Activated naive CD8-positive, alpha-beta T cell treated with anti-CD3 and anti-CD28 coated beads, Interleukin-2, amount 10 ng/mL, durations not matched to agents 7 days and 5 days (primary cell): ENCODE data around the gene CNST. TPM values are rescaled to one million over a fixed set of nuclear protein-coding genes. Genes with fewer than 3 reads are reported as not detected.

ENCODE experiments used
- ATAC-seq: fragments of 150-1000 bp; cut with Tn5 transposase; one replicate; pipeline ENCODE4 v1.10.0; 2021; ENCODE audit warnings: low read depth, moderate library complexity
- POLR2A ChIA-PET: fragments of 350-600 bp; sonication (Branson Sonifier 250); formaldehyde crosslinking; loops from one replicate; lab custom pipeline; 2021; ENCODE audit warnings: antibody characterized with exemption; lab: Charles Lee
- DNase-seq: peaks from one replicate; pipeline ENCODE4 v3.0.0; 2021
- H3K27ac Mint-ChIP-seq: one replicate; pipeline ENCODE4 v1.8.0; 2022; ENCODE audit warnings: mild to moderate bottlenecking, mixed read lengths
- H3K27me3 Mint-ChIP-seq: one replicate; pipeline ENCODE4 v1.8.0; 2022; ENCODE audit warnings: mild to moderate bottlenecking, moderate library complexity, mixed read lengths
- H3K36me3 Mint-ChIP-seq: one replicate; pipeline ENCODE4 v1.8.0; 2021; ENCODE audit warnings: mild to moderate bottlenecking, mixed read lengths
- H3K4me1 Mint-ChIP-seq: one replicate; pipeline ENCODE4 v1.8.0; 2021; ENCODE audit warnings: mixed read lengths
- H3K4me3 Mint-ChIP-seq: one replicate; pipeline ENCODE4 v1.8.0; 2022; ENCODE audit warnings: mild to moderate bottlenecking, moderate library complexity, mixed read lengths
- H3K9me3 Mint-ChIP-seq: one replicate; pipeline ENCODE4 v1.8.0; 2021; ENCODE audit warnings: mixed read lengths
- total RNA-seq, 2 experiments: library from RNA; stranded (reverse); gene quantifications; one replicate each; pipeline ENCODE4 v1.2.3, GENCODE V29; 2021

Gene CNST
- total RNA-seq, 2 experiments from 2014 or later: 36.1 to 36.5 TPM

GRCh38 chr1:246658567-246658966 is 92.3 kb downstream of the CNST start:
- peaks cover 14% of the 10 kb centered on the region for H3K36me3 Mint-ChIP-seq
- ATAC-seq: no peak
- DNase-seq: no peak
- H3K27ac Mint-ChIP-seq: no peak overlapping the region
- H3K4me3 Mint-ChIP-seq: no peak overlapping the region
- POLR2A ChIA-PET: interaction anchor here (0.6 kb wide), 1 partner anchor 180 kb away, joined by 3 read pairs; no protein-coding TSS in a partner anchor
- no peaks in the 10 kb centered on the region for H3K9me3 Mint-ChIP-seq
- no peaks in the 10 kb centered on the region for H3K4me1 Mint-ChIP-seq
- H3K27me3 Mint-ChIP-seq: no peaks in the 10 kb centered on the region

DNA sequence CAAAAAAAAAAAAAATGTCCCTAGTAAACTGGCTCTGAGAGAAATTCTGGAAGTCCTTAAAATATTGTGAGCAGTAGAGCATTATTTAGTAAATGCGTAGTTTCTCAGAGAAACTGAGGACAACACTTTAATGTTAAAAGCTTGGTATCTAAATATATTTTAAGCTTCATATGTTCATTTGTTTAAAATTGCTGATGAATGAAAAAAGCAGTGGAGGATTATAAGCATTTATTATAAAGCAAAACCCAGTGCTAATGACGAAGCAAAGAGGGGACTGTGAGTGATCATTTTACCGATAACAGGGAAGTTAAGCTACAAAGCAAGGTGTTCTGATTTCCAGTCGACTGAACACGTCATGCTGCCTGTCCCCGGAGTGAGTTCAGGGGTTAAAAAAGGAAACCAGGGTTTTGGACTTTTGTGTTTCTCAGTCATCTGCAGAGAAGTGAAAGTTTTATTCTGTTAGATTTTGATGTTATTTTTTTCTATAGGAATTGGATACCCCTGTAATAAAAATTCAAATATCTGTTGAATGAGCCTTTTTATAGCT is 93.4 kb downstream of the CNST start:
- H3K36me3 Mint-ChIP-seq: peaks cover 9% of the 10 kb centered on the region
- no peak overlapping the region for H3K27ac Mint-ChIP-seq
- POLR2A ChIA-PET: no interaction called here
- H3K27me3 Mint-ChIP-seq: no peaks in the 10 kb centered on the region
- no peaks in the 10 kb centered on the region for H3K4me1 Mint-ChIP-seq
- H3K4me3 Mint-ChIP-seq: no peak overlapping the region
- no peaks in the 10 kb centered on the region for H3K9me3 Mint-ChIP-seq
- no peak for ATAC-seq
- no peak for DNase-seq

DNA sequence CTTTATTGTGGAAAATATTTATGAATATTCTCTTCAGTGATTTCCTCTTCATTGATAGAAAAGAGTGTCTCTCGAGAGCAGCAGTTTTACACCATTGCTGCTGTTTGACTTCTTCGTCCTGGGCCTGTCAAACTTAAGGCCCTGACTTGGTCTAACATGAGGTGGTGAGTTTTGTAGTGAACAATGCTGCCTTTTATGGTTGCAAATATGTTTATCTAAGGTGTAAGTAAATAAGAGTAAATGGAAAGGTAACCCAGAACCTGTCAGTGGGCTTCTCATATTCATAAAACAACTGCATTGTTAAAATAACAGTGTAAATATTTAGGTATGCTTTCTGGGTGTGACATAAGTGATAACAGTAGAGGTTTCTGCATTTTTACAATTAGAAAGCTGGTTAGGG is 95.2 kb downstream of the CNST start:
- Mint-ChIP-seq H3K4me3 (no peak overlapping the region), H3K27me3 (no peaks in the 10 kb centered on the region), H3K36me3 (peaks cover 9% of the 10 kb centered on the region), H3K4me1 (no peaks in the 10 kb centered on the region), H3K27ac (no peak overlapping the region), H3K9me3 (no peaks in the 10 kb centered on the region)
- no peak for DNase-seq
- ATAC-seq: no peak
- POLR2A ChIA-PET: no interaction called here

DNA sequence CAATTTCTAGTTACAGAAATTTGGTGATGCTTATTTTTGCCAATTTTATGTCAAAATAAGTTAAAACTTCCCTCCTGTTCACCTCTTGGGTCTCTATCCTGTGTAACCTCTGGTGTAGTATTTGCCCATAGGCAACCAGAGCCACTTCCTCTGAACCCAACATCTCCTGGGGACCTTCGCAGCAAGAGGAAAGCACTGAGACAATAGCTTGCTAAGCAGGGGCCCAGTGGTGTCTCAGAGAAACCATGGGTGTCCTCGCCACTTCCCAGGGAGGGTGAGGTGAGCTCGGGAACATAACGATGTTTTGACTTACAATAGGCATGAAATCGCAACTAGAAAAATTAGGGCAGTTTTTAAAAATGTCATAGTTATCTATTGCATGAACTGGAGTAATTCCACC is 101.5 kb downstream of the CNST start:
- DNase-seq (no peak), ATAC-seq (no peak)
- Mint-ChIP-seq H3K4me1 (peaks cover 4% of the 10 kb centered on the region), H3K4me3 (no peak overlapping the region), H3K27me3 (no peaks in the 10 kb centered on the region), H3K27ac (no peak overlapping the region), H3K9me3 (no peaks in the 10 kb centered on the region), H3K36me3 (peaks cover 17% of the 10 kb centered on the region)
- POLR2A ChIA-PET: no interaction called here

GRCh38 chr1:246669659-246670058 is 103.4 kb downstream of the CNST start:
- H3K27ac Mint-ChIP-seq: no peak overlapping the region
- peaks cover 21% of the 10 kb centered on the region for H3K36me3 Mint-ChIP-seq

DNA sequence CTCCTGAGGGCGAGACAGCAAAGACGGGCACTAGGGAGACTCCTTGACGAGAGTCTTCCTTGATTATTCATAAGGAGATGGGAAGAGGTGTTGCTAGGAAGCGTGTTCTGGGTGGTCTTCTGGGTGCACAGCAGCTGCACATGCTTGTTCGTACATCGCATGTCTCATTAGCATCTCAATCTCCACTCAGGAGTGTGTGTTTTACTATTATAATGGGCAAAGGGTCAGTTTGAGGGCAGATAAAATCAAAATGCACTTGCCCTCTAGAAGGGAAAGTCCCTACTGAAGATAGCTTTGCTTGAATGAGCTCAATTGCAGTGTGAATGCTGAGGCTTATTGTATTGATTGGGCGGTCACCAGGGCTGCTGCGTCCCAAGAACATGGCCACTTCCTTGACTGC is 107.8 kb downstream of the CNST start:
- no peak for ATAC-seq
- Mint-ChIP-seq H3K27ac (no peak overlapping the region), H3K4me3 (no peak overlapping the region), H3K36me3 (peaks cover 16% of the 10 kb centered on the region), H3K4me1 (no peaks in the 10 kb centered on the region), H3K9me3 (no peaks in the 10 kb centered on the region), H3K27me3 (no peaks in the 10 kb centered on the region)
- no peak for DNase-seq
- POLR2A ChIA-PET: no interaction called here

More at GRCh38 chr1:246669659-246670058, 103.4 kb downstream of the CNST start:
- ATAC-seq (no peak), DNase-seq (no peak)
- POLR2A ChIA-PET: no interaction called here
- Mint-ChIP-seq H3K27me3 (no peaks in the 10 kb centered on the region), H3K4me3 (no peak overlapping the region), H3K4me1 (peaks cover 4% of the 10 kb centered on the region), H3K9me3 (no peaks in the 10 kb centered on the region)

- H3K36me3 Mint-ChIP-seq: peaks cover 4% of the 10 kb centered on the region
- POLR2A ChIA-PET: no interaction called here
- no peaks in the 10 kb centered on the region for H3K27me3 Mint-ChIP-seq
- no peak overlapping the region for H3K27ac Mint-ChIP-seq
- H3K4me1 Mint-ChIP-seq: no peaks in the 10 kb centered on the region
- no peaks in the 10 kb centered on the region for H3K9me3 Mint-ChIP-seq
- no peak overlapping the region for H3K4me3 Mint-ChIP-seq
- DNase-seq (no peak), ATAC-seq (no peak)
These were observed 111.6 kb downstream of the CNST start for GRCh38 chr1:246677842-246678241.

- DNase-seq: no peak
- H3K27me3 Mint-ChIP-seq: no peaks in the 10 kb centered on the region
- H3K9me3 Mint-ChIP-seq: no peaks in the 10 kb centered on the region
- POLR2A ChIA-PET: no interaction called here
- no peaks in the 10 kb centered on the region for H3K4me1 Mint-ChIP-seq
- H3K4me3 Mint-ChIP-seq: no peak overlapping the region
- H3K27ac Mint-ChIP-seq: no peak overlapping the region
- H3K36me3 Mint-ChIP-seq: no peaks in the 10 kb centered on the region
- ATAC-seq: no peak
These were observed 112.8 kb downstream of the CNST start for GRCh38 chr1:246678816-246679793.

GRCh38 chr1:246679794-246680177 is 113.5 kb downstream of the CNST start:
- ATAC-seq (no peak), DNase-seq (no peak)
- no peaks in the 10 kb centered on the region for H3K4me1 Mint-ChIP-seq
- no peak overlapping the region for H3K27ac Mint-ChIP-seq
- POLR2A ChIA-PET: no interaction called here
- H3K4me3 Mint-ChIP-seq: no peak overlapping the region
- H3K36me3 Mint-ChIP-seq: no peaks in the 10 kb centered on the region
- H3K27me3 Mint-ChIP-seq: no peaks in the 10 kb centered on the region
- no peaks in the 10 kb centered on the region for H3K9me3 Mint-ChIP-seq

DNA sequence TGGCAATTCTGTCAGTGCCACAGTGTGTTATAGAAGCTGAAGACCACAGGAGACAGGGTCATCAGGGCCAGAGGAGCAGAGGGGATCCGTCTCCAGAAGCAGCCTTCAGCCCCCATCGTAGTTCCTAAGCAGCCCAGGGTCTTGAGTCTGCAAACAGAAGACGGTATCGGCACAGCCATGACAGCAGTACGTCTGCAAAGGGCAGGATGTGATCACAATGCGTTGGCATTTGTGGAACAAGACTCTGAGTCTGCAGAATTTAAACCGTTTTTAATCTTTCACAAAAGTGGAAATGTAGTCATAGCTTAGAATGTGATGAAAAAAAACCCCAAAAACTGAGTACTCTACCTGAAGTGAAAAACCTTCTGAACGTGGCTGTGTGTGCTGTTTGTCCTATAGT is 113.9 kb downstream of the CNST start:
- ATAC-seq (no peak), DNase-seq (no peak)
- H3K4me3 Mint-ChIP-seq: no peak overlapping the region
- H3K4me1 Mint-ChIP-seq: no peaks in the 10 kb centered on the region
- H3K9me3 Mint-ChIP-seq: no peaks in the 10 kb centered on the region
- H3K36me3 Mint-ChIP-seq: no peaks in the 10 kb centered on the region
- H3K27ac Mint-ChIP-seq: no peak overlapping the region
- POLR2A ChIA-PET: no interaction called here
- H3K27me3 Mint-ChIP-seq: no peaks in the 10 kb centered on the region

DNA sequence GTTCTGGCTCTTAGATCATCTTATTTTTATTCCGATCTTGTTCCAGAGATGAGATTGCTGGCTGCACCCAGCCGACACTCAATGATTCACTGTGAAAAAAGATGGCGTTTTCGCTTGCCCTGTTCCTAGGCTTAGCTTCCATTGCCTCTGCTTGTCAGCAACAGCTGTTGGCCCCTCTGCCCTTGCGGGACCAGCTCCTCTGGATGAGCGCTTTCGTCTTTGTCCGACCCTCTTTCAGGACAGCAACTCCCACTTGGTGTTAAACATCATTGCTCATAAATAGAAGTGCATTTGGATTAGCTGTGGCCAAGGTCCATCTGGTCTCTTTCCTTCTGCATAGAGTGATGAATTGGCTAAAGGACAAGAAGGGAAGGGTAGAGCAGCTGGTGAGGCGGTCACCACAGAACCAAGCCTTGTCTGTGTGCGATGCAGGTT is 114.5 kb downstream of the CNST start:
- Mint-ChIP-seq H3K36me3 (no peaks in the 10 kb centered on the region), H3K9me3 (no peaks in the 10 kb centered on the region), H3K27ac (no peak overlapping the region), H3K4me3 (no peak overlapping the region), H3K4me1 (no peaks in the 10 kb centered on the region), H3K27me3 (no peaks in the 10 kb centered on the region)
- ATAC-seq: no peak
- POLR2A ChIA-PET: no interaction called here
- no peak for DNase-seq

DNA sequence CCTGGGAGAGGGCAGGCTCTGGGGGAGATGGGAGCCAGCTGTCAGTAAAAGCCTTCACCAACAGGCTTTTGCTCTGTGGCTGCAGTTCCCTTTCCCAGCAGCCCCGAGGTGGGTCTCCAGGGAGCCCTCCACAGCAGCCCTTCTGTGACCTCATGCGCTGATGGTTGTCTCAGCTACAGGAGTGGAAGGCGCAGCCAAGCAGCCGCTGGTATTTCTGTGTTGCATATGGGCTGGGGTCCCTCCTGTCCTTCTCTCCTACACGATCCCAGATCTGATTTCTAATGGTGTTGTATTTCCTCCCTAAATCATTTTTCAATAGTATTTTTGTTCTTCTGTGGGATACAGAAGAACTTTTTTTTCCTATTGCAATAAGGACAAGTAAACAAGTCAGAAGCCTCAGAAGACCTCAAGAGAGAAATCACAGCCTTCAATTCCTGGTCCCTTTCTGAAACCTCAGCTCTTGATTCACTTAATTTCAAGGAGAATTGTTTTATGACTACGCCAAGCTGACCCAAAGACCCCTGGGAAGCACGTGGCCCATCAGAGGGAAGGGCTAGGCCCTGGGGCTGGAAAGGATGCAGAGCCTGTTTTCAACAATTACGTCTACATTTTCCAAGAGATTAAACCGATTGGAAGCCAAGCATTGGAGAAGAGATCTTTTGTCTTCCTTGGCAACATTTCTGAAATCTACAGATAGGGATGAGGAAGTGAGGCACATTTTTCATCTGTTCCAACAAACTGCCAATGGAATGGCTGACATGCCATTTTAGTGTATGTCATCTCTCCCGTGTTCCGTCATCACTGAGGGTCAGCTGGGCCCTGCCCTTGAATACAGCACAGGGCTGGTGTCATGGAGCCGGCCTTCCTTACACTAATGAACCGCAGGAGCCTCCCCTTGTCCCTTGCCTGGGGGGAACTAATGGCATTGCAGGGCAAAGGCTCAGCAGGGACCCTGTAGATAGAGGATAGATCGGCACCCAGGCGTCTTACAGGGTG is 115.9 kb downstream of the CNST start:
- H3K4me1 Mint-ChIP-seq: no peaks in the 10 kb centered on the region
- ATAC-seq: no peak
- no peak overlapping the region for H3K4me3 Mint-ChIP-seq
- POLR2A ChIA-PET: no interaction called here
- no peaks in the 10 kb centered on the region for H3K9me3 Mint-ChIP-seq
- no peaks in the 10 kb centered on the region for H3K27me3 Mint-ChIP-seq
- DNase-seq: no peak
- no peaks in the 10 kb centered on the region for H3K36me3 Mint-ChIP-seq
- H3K27ac Mint-ChIP-seq: no peak overlapping the region

GRCh38 chr1:246683521-246683920 is 117.3 kb downstream of the CNST start:
- Mint-ChIP-seq H3K27ac (no peak overlapping the region), H3K4me1 (no peaks in the 10 kb centered on the region), H3K27me3 (no peaks in the 10 kb centered on the region), H3K9me3 (no peaks in the 10 kb centered on the region), H3K36me3 (no peaks in the 10 kb centered on the region), H3K4me3 (no peak overlapping the region)
- POLR2A ChIA-PET: no interaction called here
- ATAC-seq: no peak
- no peak for DNase-seq
